Nucleus accumbens (tissue), 56 donors: ENCODE measurements around the gene KLRK1.
"Not testable (repeated sequence)": the region's sequence is repeated elsewhere in the genome, so short reads cannot be mapped to it uniquely, and the experiment has no call there.

Source experiments
- DNase-seq, 56 donors: peaks; one replicate each; lab custom pipeline; 2025; lab: John Stamatoyannopoulos, UW

KLRK1 gene

DNA sequence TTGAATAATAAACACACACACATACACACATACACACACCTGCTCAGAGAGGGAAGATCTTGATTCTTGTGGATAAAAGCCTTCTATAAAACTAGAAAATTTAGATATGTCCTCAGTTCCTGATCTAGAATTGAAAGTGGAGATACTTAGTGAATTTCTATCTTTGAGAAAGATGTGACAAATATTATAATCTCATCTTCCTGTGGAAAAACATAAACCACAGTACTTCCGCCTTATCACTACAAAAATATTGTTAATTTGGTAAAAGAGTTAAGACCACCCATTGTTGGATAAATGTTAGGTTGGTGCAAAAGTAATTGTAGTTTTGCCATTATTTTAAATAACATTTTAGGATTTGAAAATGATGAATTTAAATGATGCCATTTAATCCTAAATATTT is at the start of gene KLRK1:
Gene KLRK1, minus strand, starts transcription at position 138 of the 400 bp plus-strand sequence. CDS start 1,231 bp downstream, outside the sequence.
- no peak for DNase-seq

DNA sequence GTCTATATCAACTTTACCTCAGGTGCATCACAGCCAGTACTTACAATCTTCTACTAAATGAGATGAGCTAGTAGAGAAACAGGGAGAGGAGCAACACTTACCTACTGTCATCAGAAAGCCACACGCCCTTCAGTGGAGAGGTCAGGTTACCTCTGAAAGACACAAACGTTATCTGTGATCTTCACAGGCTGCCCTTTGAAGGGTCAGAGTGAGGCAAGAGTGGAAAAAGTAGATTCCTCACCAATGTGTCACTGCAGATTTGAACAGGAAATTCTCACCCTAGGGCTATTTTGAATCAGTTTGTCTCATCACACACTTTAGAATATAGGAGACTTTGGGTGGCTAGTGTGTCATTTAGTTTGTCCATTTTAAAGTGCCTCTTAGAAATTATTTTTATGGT is 47.8 kb upstream of the KLRK1 start:
- not testable (repeated sequence) for DNase-seq

GRCh38 chr12:10435816-10436215 is 46.0 kb upstream of the KLRK1 start, which contains the start of gene KLRC2:
Gene KLRC2 (minus strand): TSS chr12:10436010. CDS start chr12:10435986, 24 bp downstream.
- peak in 4 of 56 donors; percentile 4 to 20 (median 10) for DNase-seq

GRCh38 chr12:10430623-10431022 is 40.8 kb upstream of the KLRK1 start:
- not testable (repeated sequence) for DNase-seq

DNA sequence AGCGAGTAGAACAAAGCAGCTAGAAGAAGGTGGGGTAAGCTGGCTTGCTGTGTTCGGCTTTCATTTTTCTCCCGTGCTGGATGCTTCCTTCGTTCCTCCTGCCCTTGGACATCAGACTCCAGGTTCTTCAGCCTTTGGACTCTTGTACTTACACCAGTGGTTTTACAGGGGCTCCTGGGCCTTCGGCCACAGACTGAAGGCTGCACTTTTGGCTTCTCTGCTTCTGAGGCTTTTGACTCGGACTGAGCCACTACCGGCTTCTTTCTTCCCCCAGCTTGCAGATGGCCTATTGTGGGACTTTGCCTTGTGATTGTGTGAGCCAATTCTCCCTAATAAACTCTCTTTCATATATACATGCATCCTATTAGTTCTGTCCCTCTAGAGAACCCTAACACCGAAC is 36.1 kb upstream of the KLRK1 start:
- DNase-seq = peak in 10 of 56 donors; percentile 8 to 40 (median 21)

DNA sequence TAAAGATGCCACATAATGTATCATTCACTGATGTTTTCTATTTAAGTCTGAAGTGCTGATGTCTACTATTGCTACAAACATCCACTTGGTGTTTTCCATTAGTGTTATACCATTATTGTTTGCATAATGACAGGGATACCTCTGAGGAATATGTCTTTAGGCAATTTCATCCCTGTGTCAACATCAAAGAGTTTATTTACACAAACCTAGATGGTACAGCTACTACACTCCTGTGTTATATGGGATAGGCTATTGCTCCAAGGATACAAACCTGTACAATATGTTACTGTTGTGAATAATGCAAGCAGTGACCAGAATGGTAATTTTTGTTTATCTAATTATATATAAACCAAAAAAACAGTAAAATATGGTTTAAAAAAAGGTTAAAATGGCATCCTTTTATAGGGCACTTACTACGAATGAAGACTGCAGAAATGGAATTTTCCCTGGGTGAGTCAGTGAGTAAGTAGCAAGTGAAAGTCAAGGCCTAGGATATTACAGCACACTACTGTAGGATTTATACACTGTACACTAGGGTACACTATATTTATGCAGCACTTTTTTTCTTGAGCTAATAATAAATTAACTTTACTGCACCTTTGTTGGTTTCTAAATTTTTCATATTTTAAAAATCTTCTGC is 34.5 kb upstream of the KLRK1 start:
- DNase-seq = not testable (repeated sequence)

DNA sequence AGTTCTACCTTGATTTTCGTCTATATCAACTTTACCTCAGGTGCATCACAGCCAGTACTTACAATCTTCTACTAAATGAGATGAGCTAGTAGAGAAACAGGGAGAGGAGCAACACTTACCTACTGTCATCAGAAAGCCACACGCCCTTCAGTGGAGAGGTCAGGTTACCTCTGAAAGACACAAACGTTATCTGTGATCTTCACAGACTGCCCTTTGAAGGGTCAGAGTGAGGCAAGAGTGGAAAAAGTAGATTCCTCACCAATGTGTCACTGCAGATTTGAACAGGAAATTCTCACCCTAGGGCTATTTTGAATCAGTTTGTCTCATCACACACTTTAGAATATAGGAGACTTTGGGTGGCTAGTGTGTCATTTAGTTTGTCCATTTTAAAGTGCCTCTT is 32.3 kb upstream of the KLRK1 start:
- not testable (repeated sequence) for DNase-seq

- DNase-seq = not testable (repeated sequence)
These were observed 30.5 kb upstream of the KLRK1 start, which contains the start of gene KLRC3 for GRCh38 chr12:10420334-10420733. Gene KLRC3 (minus strand): TSS chr12:10420595. CDS start chr12:10420550, 45 bp downstream.

GRCh38 chr12:10409392-10409791 is 19.6 kb upstream of the KLRK1 start, which contains the start of gene KLRC4:
Gene KLRC4 (minus strand): TSS chr12:10409757. CDS start chr12:10409575, 182 bp downstream.
- DNase-seq = no peak

- DNase-seq = no peak
These were observed 19.0 kb upstream of the KLRK1 start for GRCh38 chr12:10408842-10409241.

DNA sequence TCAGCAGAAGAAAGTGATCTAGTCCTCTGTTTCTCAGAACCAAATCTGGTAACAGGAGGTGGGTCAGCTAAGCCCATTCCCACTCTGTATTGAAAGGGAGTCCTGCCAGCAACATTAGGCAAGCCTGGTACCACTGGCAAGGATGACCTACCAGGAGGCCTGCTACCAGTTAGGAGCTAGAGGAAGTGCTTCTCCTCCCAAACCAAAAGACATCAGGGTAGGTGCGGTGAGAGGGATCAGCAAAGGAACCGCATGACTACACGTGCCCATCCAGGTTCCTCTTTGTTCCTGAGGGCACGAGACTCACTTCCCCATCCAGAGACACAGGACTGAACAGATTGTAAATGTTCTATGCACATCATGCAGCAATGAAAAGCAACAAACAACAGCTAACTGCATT is 16.9 kb upstream of the KLRK1 start:
- DNase-seq = no peak

- DNase-seq = no peak
These were observed 15.5 kb upstream of the KLRK1 start for GRCh38 chr12:10405294-10405693.

GRCh38 chr12:10404798-10405197 is 15.0 kb upstream of the KLRK1 start:
- DNase-seq = no peak

GRCh38 chr12:10400829-10401228 is 11.0 kb upstream of the KLRK1 start:
- DNase-seq = no peak

GRCh38 chr12:10398168-10398567 is 8.3 kb upstream of the KLRK1 start:
- no peak for DNase-seq

DNA sequence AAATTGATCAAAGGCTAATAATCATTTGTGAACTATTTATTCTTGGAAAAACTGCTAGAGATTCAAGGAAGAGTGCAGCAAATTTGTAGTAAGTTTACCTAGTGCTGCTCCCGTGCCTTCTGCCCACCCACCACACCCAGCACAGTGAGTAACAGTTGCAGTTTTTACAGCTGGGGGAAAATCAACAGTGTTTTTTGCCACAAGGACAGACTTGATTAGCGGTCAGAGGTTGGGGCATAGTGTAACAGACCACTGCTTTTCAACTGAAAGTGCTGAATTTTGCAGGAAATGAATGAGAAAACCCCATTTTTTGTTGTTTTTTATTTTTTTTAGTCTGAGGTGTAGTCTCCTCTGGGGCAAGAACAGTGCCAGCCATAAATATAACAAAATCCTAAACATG is 7.5 kb upstream of the KLRK1 start:
- DNase-seq = no peak

DNA sequence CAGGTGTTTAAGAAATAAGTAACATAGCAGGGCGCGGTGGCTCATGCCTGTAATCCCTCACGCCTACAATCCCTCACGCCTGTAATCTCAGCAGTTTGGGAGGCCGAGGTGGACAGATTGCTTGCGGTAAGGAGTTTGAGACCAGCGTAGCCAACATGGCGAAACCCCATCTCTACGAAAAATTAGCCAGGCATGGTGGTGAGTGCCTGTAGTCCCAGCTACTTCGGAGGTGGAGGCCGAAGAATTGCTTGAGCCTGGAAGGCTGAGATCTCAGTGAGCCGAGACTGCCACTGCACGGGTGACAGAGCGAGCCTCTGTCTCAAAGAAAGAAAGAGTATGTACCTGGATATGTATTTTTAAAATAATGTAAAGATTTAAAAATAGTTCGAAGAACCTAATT is 6.3 kb upstream of the KLRK1 start:
- DNase-seq = not testable (repeated sequence)

DNA sequence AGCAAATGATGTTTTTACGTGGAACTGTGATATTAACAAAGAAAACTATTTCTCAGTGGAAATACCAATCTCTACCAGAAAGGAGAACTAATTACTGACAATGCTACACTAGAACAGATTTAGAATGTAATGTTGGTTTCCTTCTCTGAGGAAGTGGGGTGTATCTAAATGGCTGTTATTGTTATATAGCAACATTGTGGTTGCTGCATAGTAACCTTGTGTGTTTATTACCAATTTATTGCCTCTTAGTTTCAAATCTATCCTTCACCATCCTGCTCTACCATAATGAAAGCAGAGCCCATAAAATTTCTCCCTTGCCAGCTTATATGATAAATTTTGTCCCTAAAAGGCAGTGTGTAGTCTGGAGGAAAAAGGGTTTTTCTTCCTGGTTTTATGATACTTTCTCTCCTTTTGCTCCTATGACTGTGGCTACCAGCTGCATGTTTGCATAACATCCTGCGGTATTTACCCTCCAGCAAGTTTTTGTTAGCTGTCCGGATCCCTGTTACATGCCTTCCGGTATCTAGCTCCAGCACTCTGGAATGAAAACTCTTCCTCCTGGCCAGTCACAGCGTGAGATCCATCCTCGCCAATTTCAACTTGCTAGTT is 5.7 kb upstream of the KLRK1 start:
- DNase-seq = no peak

DNA sequence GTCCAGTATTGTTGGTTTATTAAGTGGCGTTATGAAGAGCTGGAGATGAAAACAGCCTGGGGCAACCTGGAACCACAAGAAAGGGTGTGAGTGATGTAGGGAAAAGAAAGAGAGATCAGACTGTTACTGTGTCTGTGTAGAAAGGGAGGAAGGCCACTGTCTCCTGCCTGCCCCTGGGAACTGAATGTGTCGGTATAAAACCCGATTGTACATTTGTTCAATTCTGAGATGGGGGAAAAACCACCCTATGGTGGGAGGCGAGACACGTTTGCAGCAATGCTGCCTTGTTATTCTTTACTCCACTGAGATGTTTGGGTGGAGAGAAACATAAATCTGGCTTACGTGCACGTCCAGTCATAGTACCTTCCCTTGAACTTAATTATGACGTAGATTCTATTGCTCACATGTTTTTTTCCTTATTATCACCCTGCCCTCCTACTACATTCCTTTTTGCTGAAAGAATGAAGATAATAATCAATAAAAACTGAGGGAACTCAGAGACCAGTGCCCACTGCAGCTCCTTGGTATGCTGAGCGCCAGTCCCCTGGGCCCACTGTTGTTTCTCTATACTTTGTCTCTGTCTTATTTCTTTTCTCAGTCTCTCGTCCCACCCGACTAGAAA is 4.8 kb upstream of the KLRK1 start:
- not testable (repeated sequence) for DNase-seq

DNA sequence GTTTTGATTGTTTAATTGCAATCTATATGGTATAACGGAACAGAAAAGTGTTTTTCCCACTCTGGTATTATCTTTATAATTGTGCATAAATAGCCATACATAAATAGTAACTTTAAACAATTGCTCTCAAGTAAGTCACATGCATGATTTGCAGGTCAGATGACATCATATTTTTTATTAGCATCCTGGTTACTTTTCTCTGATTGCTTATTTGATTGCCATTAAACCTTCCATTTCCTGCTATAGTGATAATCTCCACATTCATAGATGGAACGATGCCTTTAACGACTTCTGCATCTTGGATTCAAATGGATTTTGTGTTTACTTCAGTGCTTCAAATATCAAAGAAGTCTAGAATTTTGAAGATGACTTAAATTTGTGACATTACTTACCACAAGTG is 3.5 kb upstream of the KLRK1 start:
- DNase-seq = no peak

DNA sequence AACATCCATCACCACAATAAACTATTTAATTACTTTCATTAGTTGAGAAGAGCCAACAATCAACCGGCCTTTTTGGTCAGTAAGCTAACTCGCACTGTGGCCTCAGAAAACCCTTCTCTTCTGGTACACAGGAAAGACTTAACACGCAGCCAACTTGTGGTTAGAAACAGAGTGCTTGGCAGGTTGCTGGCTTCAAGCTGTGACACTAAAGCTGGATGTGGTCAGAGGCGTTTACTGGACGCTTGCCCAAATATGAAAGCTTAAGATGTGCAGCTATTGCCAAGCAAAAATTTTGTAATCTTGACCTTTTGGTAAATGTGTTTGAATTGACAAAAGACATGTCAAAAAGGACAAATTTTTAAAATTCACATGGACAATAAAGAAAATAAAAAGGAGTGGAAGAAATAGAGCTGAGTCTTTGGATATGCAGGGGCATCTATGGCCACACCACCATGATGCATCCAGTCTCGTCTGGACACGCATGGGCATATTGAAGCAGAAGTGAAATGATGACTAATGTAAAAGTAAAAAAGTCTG is 2.6 kb upstream of the KLRK1 start:
- peak in 1 of 56 donors; percentile 17 for DNase-seq
